ENCODE results near the gene ABCF2.

The ABCF2 gene

GRCh38 chr7:151179287-151179860 lies 47.6 kb downstream of the ABCF2 start:
- no peak for TF ChIP-seq CTCF (IDR thresholded peaks at IDR 0.05; ENCODE audit: low read depth, low read length)
- DNase-seq (ENCODE audit: extremely low read depth, low read depth) = no peak

GRCh38 chr7:151178831-151179230 lies 48.2 kb downstream of the ABCF2 start:
- no peak for DNase-seq (ENCODE audit: extremely low read depth, low read depth)
- TF ChIP-seq CTCF (IDR thresholded peaks at IDR 0.05; ENCODE audit: low read depth, low read length) = no peak

GRCh38 chr7:151178236-151178635 lies 48.8 kb downstream of the ABCF2 start:
- TF ChIP-seq CTCF (IDR thresholded peaks at IDR 0.05; ENCODE audit: low read depth, low read length) = no peak
- DNase-seq (ENCODE audit: extremely low read depth, low read depth) = no peak

GRCh38 chr7:151177310-151177709 lies 49.7 kb downstream of the ABCF2 start:
- DNase-seq (ENCODE audit: extremely low read depth, low read depth) = no peak
- no peak for TF ChIP-seq CTCF (IDR thresholded peaks at IDR 0.05; ENCODE audit: low read depth, low read length)

GRCh38 chr7:151176401-151176800 lies 50.6 kb downstream of the ABCF2 start:
- DNase-seq (ENCODE audit: extremely low read depth, low read depth) = no peak

GRCh38 chr7:151175793-151176311 lies 51.2 kb downstream of the ABCF2 start:
- TF ChIP-seq CTCF (IDR thresholded peaks at IDR 0.05; ENCODE audit: low read depth, low read length) = no peak
- DNase-seq (ENCODE audit: extremely low read depth, low read depth) = no peak

More at GRCh38 chr7:151176401-151176800, 50.6 kb downstream of the ABCF2 start:
- TF ChIP-seq CTCF (IDR thresholded peaks at IDR 0.05; ENCODE audit: low read depth, low read length) = no peak

- no peak for DNase-seq (ENCODE audit: extremely low read depth, low read depth)
- TF ChIP-seq CTCF (IDR thresholded peaks at IDR 0.05; ENCODE audit: low read depth, low read length) = no peak
These were observed 51.8 kb downstream of the ABCF2 start for GRCh38 chr7:151175047-151175792.

Data from AG09319 (cell line).